NB4 (cell line): Measurements from ENCODE around the gene SYF2.
"Not testable (repeated sequence)": the region's sequence is repeated elsewhere in the genome, so short reads cannot be mapped to it uniquely, and the experiment has no call there.

ENCODE experiments used
- CTCF ChIP-seq: IDR thresholded peaks from one replicate; pipeline ENCODE4 v1.5.1; 2012; ENCODE audit warnings: low read depth, low read length
- MYC ChIP-seq: IDR thresholded peaks from 2 replicates; pipeline ENCODE4 v1.6.1; 2011; ENCODE audit warnings: low read depth, low read length
- POLR2A ChIP-seq: IDR thresholded peaks from 2 replicates; pipeline ENCODE4 v1.6.1; 2011; ENCODE audit warnings: mild to moderate bottlenecking; ENCODE audit not compliant: insufficient read length; ENCODE audit errors: extremely low read depth

GRCh38 chr1:25277295-25277694 lies 45.0 kb upstream of the SYF2 start:
- not testable (repeated sequence) for TF ChIP-seq POLR2A, CTCF, MYC
